HCT116 (cell line): ENCODE data around the gene CPD. TPM values are rescaled to one million over a fixed set of nuclear protein-coding genes. Genes with fewer than 3 reads are reported as not detected.

Experiments
- ATAC-seq: fragments of 200-7000 bp; cut with Tn5 transposase; 2 replicates; pipeline ENCODE4 v1.9.1; 2020; ENCODE audit warnings: mild to moderate bottlenecking, moderate library complexity
- BruUV-seq: library from RNA; stranded (reverse); fragments of 400-500 nt; replicated peaks from 2 replicates; lab custom pipeline; 2021; lab: Mats Ljungman, UMichigan
- CTCF ChIA-PET: fragments of 300-600 bp; sonication (Branson Sonifier 250); formaldehyde crosslinking; loops from one replicate; lab custom pipeline; 2021; ENCODE audit warnings: antibody characterized with exemption; lab: Charles Lee
- POLR2A ChIA-PET: fragments of 300-600, 350-600 bp; sonication (Branson Sonifier 250); formaldehyde crosslinking; loops from one replicate; lab custom pipeline; 2021; ENCODE audit warnings: antibody characterized with exemption; lab: Charles Lee
- RAD21 ChIA-PET, 2 experiments: fragments of 300-600 bp; sonication (Branson Sonifier 250); formaldehyde crosslinking; loops; one replicate each; lab custom pipeline; 2023; ENCODE audit warnings: low total read pairs in 2 of 2; ENCODE audit not compliant: uncharacterized antibody in 2 of 2, unreplicated experiment in 2 of 2, low non-redundant PET in 1 of 2; lab: Charles Lee
- DNase-seq: peaks from one replicate; pipeline ENCODE4 v3.0.0-alpha.2; 2010; ENCODE audit warnings: low read depth, low spot score
- H2AFZ ChIP-seq: fragments of 200-600 bp; shearing (Covaris generic), sonication (generic); 2 replicates; pipeline ENCODE4 v1.6.1; 2017; ENCODE audit warnings: low read depth, mixed run types, mixed read lengths, antibody characterized with exemption, low read length; ENCODE audit not compliant: poor library complexity, severe bottlenecking
- H3K27ac ChIP-seq: 2 replicates; pipeline ENCODE4 v1.5.1; 2012; ENCODE audit warnings: low read depth, low read length
- H3K27me3 ChIP-seq: fragments of 200-600 bp; sonication (generic); 2 replicates; pipeline ENCODE4 v1.6.1; 2016; ENCODE audit warnings: mixed run types, low read length, mixed read lengths; ENCODE audit not compliant: insufficient read depth
- H3K36me3 ChIP-seq, 2 experiments: fragments of 200-500 bp in 1 of 2; fragments of 200-600 bp in 1 of 2; sonication (Bioruptor generic) in 1 of 2; sonication (generic) in 1 of 2; 2 replicates each; pipeline versions ENCODE4 v1.5.1 to v1.6.1; 2014 to 2016; ENCODE audit warnings: low read length in 2 of 2, inconsistent platforms in 1 of 2, mixed read lengths in 1 of 2, mixed run types in 1 of 2; ENCODE audit not compliant: insufficient read depth in 2 of 2, control insufficient read depth in 1 of 2
- H3K4me1 ChIP-seq, 2 experiments: fragments of 200-600 bp in 1 of 2; sonication (generic) in 1 of 2; 2 replicates each; pipeline versions ENCODE4 v1.5.1 to v1.6.1; 2012 to 2017; ENCODE audit warnings: low read length in 2 of 2, inconsistent platforms in 1 of 2, mild to moderate bottlenecking in 1 of 2, mixed read lengths in 1 of 2, mixed run types in 1 of 2, moderate library complexity in 1 of 2; ENCODE audit not compliant: insufficient read depth in 2 of 2, control insufficient read depth in 1 of 2
- H3K4me2 ChIP-seq: fragments of 200-600 bp; sonication (generic); 2 replicates; pipeline ENCODE4 v1.6.1; 2017; ENCODE audit warnings: mixed run types, low read length, mixed read lengths
- H3K4me3 ChIP-seq, 2 experiments: fragments of 200-600 bp in 1 of 2; sonication (generic) in 1 of 2; replicated peaks in 1 of 2; 2 replicates each; pipeline ENCODE4 v1.5.1; 2011 to 2016; ENCODE audit warnings: low read length in 2 of 2, control low read depth in 1 of 2, low read depth in 1 of 2, mild to moderate bottlenecking in 1 of 2, mixed read lengths in 1 of 2, mixed run types in 1 of 2
- H3K79me2 ChIP-seq: fragments of 200-600 bp; sonication (generic); 2 replicates; pipeline ENCODE4 v1.6.1; 2017; ENCODE audit warnings: mild to moderate bottlenecking, mixed run types, low read length, moderate library complexity, mixed read lengths; ENCODE audit not compliant: insufficient read depth
- H3K9ac ChIP-seq: fragments of 200-600 bp; sonication (generic); 2 replicates; pipeline ENCODE4 v1.6.1; 2016; ENCODE audit warnings: low read length, mixed read lengths
- H3K9me2 ChIP-seq: fragments of 200-600 bp; sonication (generic), shearing (Covaris generic); 2 replicates; pipeline ENCODE4 v1.6.1; 2017; ENCODE audit warnings: mixed run types, mild to moderate bottlenecking, moderate library complexity; ENCODE audit not compliant: insufficient read depth
- H3K9me3 ChIP-seq, 2 experiments: fragments of 200-500 bp in 1 of 2; fragments of 200-600 bp in 1 of 2; sonication (Bioruptor generic) in 1 of 2; sonication (generic) in 1 of 2; 2 replicates each; pipeline ENCODE4 v1.6.1; 2014 to 2017; ENCODE audit warnings: low read length in 2 of 2, mixed read lengths in 2 of 2, inconsistent platforms in 1 of 2, low read depth in 1 of 2, mild to moderate bottlenecking in 1 of 2, mixed run types in 1 of 2, moderate library complexity in 1 of 2; ENCODE audit not compliant: control insufficient read depth in 1 of 2, insufficient read depth in 1 of 2
- H4K20me1 ChIP-seq: fragments of 200-600 bp; sonication (generic), shearing (Covaris generic); 2 replicates; pipeline ENCODE4 v1.6.1; 2017; ENCODE audit warnings: mixed run types, mild to moderate bottlenecking, moderate library complexity; ENCODE audit not compliant: insufficient read depth
- ATF3 ChIP-seq: IDR thresholded peaks from 2 replicates; pipeline ENCODE4 v1.6.1; 2012
- CBX3 ChIP-seq: IDR thresholded peaks from 2 replicates; pipeline ENCODE4 v1.6.1; 2012; ENCODE audit warnings: low read depth
- CEBPB ChIP-seq: IDR thresholded peaks from 2 replicates; pipeline ENCODE4 v1.6.1; 2012; ENCODE audit warnings: low read depth
- EGR1 ChIP-seq: IDR thresholded peaks from 2 replicates; pipeline ENCODE4 v1.6.1; 2012; ENCODE audit warnings: low read depth
- ELF1 ChIP-seq: IDR thresholded peaks from 2 replicates; pipeline ENCODE4 v1.6.1; 2012; ENCODE audit warnings: low read depth, borderline replicate concordance
- EZH2 ChIP-seq: fragments of 200-600 bp; sonication (generic); IDR thresholded peaks from 2 replicates; pipeline ENCODE4 v1.6.1; 2017; ENCODE audit warnings: antibody characterized with exemption, mixed run types
- EZH2phosphoT487 ChIP-seq: fragments of 200-600 bp; IDR thresholded peaks from 2 replicates; pipeline ENCODE4 v1.6.1; 2018; ENCODE audit warnings: antibody characterized with exemption, borderline replicate concordance
- POLR2AphosphoS5 ChIP-seq: IDR thresholded peaks from 2 replicates; pipeline ENCODE4 v1.6.1; 2011; ENCODE audit warnings: mild to moderate bottlenecking, low read depth, low read length, moderate library complexity
- RAD21 ChIP-seq: IDR thresholded peaks from 2 replicates; pipeline ENCODE4 v1.6.1; 2012; ENCODE audit warnings: low read depth, mild to moderate bottlenecking
- SIN3A ChIP-seq: IDR thresholded peaks from 2 replicates; pipeline ENCODE4 v1.6.1; 2012; ENCODE audit warnings: low read depth
- YY1 ChIP-seq: IDR thresholded peaks from 2 replicates; pipeline ENCODE4 v1.6.1; 2011; ENCODE audit warnings: low read length, low read depth, moderate library complexity, mild to moderate bottlenecking; ENCODE audit not compliant: insufficient replicate concordance; ENCODE audit errors: extremely low read depth
- ZFX ChIP-seq: fragments of 450-650 bp; IDR thresholded peaks from 2 replicates; pipeline ENCODE4 v1.6.1; 2017
- intact Hi-C: fragments of 100-400 bp; cut with micrococcal nuclease; formaldehyde crosslinking; loops from 2 replicates; pipeline ENCODE4 v1.10.0; 2022
- total RNA-seq: library from RNA; stranded (reverse); gene quantifications from one replicate; pipeline ENCODE4 v1.2.1, GENCODE V29; 2021; ENCODE audit not compliant: unreplicated experiment
- TF ChIP-seq, protein P1 (sequence below), 3 experiments: fragments of 200-600 bp in 1 of 3; sonication (generic) in 1 of 3; IDR thresholded peaks in 2 of 3; conservative IDR thresholded peaks in 1 of 3; 2 replicates each; pipeline ENCODE4 v1.5.1; 2012 to 2017; ENCODE audit warnings: low read depth in 2 of 3, low read length in 2 of 3, antibody characterized with exemption in 1 of 3, borderline replicate concordance in 1 of 3, control low read depth in 1 of 3, mild to moderate bottlenecking in 1 of 3, mixed read lengths in 1 of 3, mixed run types in 1 of 3, moderate library complexity in 1 of 3; ENCODE audit not compliant: insufficient read depth in 1 of 3
- TF ChIP-seq, protein P2 (sequence below): IDR thresholded peaks from 2 replicates; pipeline ENCODE4 v1.6.1; 2012; ENCODE audit warnings: low read depth

Gene CPD
- total RNA-seq, 1 experiment from 2014 or later: 47.2 TPM

DNA sequence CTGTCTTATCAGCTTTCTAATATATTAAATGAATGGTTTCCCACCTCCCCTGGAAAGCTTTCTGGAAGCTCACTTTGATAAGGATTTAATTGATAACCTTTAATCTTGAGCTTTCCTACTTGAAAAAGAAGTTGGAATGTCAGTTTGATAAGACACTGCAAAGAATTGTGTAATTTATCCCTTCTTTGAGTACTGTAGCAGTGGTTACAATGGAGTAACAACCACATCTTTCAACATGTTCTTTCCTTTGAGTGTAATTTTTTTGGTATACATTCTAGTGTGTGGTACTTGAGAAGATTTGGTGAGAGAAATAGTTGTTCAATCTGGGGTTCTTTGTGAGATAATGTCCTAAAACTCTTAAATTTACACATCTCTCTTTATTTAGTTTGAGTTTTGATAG, 43.4 kb downstream of the CPD start (continued):
- TF ChIP-seq ATF3: no peak
- TF ChIP-seq ELF1: no peak
- no peak for TF ChIP-seq POLR2AphosphoS5
- TF ChIP-seq RAD21: no peak
- no peak for TF ChIP-seq EGR1

DNA sequence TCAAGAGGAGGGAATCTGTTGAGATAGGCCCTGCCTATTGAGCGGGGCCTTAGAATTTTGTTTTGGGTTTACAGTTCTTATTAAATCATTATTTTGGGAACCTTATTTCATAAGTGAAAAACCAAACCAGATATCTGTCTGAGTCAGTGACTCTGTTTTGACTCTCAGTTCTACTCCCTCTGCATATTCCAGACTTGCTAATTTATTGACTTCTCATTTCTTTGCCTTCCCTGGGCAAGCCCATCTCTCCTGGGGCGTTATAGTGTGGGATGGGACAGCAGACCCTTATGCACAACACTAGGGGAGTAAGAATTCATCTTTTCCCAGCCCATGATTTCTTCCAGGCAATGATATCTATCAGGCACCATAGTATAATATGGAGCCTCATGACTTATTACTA, 45.7 kb downstream of the CPD start:
- ChIA-PET RAD21 (no interaction called here), POLR2A (no interaction called here), CTCF (no interaction called here)
- ATAC-seq (no peak), DNase-seq (no peak)
- no peak overlapping the region for H3K4me3 ChIP-seq
- intact Hi-C loops: no loop called here
- no peaks in the 10 kb centered on the region for H3K4me1 ChIP-seq
- TF ChIP-seq EGR1: no peak
- TF ChIP-seq CBX3: no peak
- TF ChIP-seq CEBPB: no peak
- TF ChIP-seq SIN3A: no peak
- no peak for TF ChIP-seq ELF1
- H3K27me3 ChIP-seq: no peaks in the 10 kb centered on the region
- no peak overlapping the region for H3K4me2 ChIP-seq
- BruUV-seq: no TSS peak
- no peaks in the 10 kb centered on the region for H3K9me2 ChIP-seq
- no peak overlapping the region for H3K9ac ChIP-seq
- no peaks in the 10 kb centered on the region for H3K79me2 ChIP-seq
- no peak overlapping the region for H3K27ac ChIP-seq
- no peaks in the 10 kb centered on the region for H4K20me1 ChIP-seq
- peaks cover 5 to 15% of the 10 kb centered on the region in 2 experiments; a peak in 1 of 4 replicates for H3K36me3 ChIP-seq
- no peaks in the 10 kb centered on the region for H3K9me3 ChIP-seq
- no peak overlapping the region for H2AFZ ChIP-seq

- Histone ChIP-seq H3K27ac (no peak overlapping the region), H3K27me3 (no peaks in the 10 kb centered on the region), H3K4me2 (no peak overlapping the region), H3K4me3 (no peak overlapping the region), H3K9ac (no peak overlapping the region), H2AFZ (no peak overlapping the region), H3K79me2 (no peaks in the 10 kb centered on the region), H3K36me3 (peaks cover 5 to 15% of the 10 kb centered on the region in 2 experiments; a peak in 1 of 4 replicates), H4K20me1 (no peaks in the 10 kb centered on the region), H3K9me3 (no peaks in the 10 kb centered on the region), H3K9me2 (no peaks in the 10 kb centered on the region), H3K4me1 (no peaks in the 10 kb centered on the region)
- CTCF ChIA-PET: no interaction called here
- ATAC-seq (no peak), DNase-seq (no peak)
- intact Hi-C loops: no loop called here
- BruUV-seq: no TSS peak
- RAD21 ChIA-PET: no interaction called here
- POLR2A ChIA-PET: no interaction called here
- TF ChIP-seq EZH2 (no peak), EZH2phosphoT487 (no peak), YY1 (no peak), ZFX (no peak)
- TF ChIP-seq, protein P1, sequence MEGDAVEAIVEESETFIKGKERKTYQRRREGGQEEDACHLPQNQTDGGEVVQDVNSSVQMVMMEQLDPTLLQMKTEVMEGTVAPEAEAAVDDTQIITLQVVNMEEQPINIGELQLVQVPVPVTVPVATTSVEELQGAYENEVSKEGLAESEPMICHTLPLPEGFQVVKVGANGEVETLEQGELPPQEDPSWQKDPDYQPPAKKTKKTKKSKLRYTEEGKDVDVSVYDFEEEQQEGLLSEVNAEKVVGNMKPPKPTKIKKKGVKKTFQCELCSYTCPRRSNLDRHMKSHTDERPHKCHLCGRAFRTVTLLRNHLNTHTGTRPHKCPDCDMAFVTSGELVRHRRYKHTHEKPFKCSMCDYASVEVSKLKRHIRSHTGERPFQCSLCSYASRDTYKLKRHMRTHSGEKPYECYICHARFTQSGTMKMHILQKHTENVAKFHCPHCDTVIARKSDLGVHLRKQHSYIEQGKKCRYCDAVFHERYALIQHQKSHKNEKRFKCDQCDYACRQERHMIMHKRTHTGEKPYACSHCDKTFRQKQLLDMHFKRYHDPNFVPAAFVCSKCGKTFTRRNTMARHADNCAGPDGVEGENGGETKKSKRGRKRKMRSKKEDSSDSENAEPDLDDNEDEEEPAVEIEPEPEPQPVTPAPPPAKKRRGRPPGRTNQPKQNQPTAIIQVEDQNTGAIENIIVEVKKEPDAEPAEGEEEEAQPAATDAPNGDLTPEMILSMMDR (IDR thresholded peaks at IDR 0.05 in 2 of 3, conservative IDR thresholded peaks at IDR 0.05 in 1 of 3; ENCODE audit: borderline replicate concordance in 1 of 3, insufficient read depth in 1 of 3, low read depth in 2 of 3, low read length in 2 of 3): no peak
- TF ChIP-seq, protein P2, sequence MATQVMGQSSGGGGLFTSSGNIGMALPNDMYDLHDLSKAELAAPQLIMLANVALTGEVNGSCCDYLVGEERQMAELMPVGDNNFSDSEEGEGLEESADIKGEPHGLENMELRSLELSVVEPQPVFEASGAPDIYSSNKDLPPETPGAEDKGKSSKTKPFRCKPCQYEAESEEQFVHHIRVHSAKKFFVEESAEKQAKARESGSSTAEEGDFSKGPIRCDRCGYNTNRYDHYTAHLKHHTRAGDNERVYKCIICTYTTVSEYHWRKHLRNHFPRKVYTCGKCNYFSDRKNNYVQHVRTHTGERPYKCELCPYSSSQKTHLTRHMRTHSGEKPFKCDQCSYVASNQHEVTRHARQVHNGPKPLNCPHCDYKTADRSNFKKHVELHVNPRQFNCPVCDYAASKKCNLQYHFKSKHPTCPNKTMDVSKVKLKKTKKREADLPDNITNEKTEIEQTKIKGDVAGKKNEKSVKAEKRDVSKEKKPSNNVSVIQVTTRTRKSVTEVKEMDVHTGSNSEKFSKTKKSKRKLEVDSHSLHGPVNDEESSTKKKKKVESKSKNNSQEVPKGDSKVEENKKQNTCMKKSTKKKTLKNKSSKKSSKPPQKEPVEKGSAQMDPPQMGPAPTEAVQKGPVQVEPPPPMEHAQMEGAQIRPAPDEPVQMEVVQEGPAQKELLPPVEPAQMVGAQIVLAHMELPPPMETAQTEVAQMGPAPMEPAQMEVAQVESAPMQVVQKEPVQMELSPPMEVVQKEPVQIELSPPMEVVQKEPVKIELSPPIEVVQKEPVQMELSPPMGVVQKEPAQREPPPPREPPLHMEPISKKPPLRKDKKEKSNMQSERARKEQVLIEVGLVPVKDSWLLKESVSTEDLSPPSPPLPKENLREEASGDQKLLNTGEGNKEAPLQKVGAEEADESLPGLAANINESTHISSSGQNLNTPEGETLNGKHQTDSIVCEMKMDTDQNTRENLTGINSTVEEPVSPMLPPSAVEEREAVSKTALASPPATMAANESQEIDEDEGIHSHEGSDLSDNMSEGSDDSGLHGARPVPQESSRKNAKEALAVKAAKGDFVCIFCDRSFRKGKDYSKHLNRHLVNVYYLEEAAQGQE: no peak
Observed at GRCh38 chr17:30426292-30426691, 47.6 kb downstream of the CPD start.
